Common myeloid progenitor, CD34-positive (primary cell): ENCODE data around the gene SURF2.
A peak's percentile ranks its signal among the peaks of the same experiment; 100 is the strongest.

Experiments used
- CTCF ChIA-PET: fragments of 350-600 bp; sonication (Branson Sonifier 250); formaldehyde crosslinking; loops from one replicate; lab custom pipeline; 2021; ENCODE audit warnings: antibody characterized with exemption; lab: Charles Lee
- POLR2A ChIA-PET: fragments of 350-600 bp; sonication (Branson Sonifier 250); formaldehyde crosslinking; loops from one replicate; lab custom pipeline; 2021; ENCODE audit warnings: antibody characterized with exemption; lab: Charles Lee
- DNase-seq, 3 donors: peaks; one replicate each; pipeline versions ENCODE4 v3.0.0 to v3.0.0-alpha.2; 2013
- H3K27ac ChIP-seq, 2 experiments: 1 replicate in 1 of 2; 2 replicates in 1 of 2; pipeline ENCODE4 v1.7.0; 2013; ENCODE audit warnings: inconsistent platforms in 2 of 2, low read length in 2 of 2, mild to moderate bottlenecking in 2 of 2, low read depth in 1 of 2, moderate library complexity in 1 of 2; ENCODE audit not compliant: severe bottlenecking in 2 of 2, insufficient read depth in 1 of 2, poor library complexity in 1 of 2
- H3K27me3 ChIP-seq, 5 experiments: replicated peaks in 2 of 5; 1 replicate in 3 of 5; 2 replicates in 2 of 5; pipeline versions ENCODE4 v1.6.1 to v1.7.0; 2013; ENCODE audit warnings: low read length in 4 of 5, mild to moderate bottlenecking in 2 of 5, moderate library complexity in 2 of 5, inconsistent platforms in 1 of 5; ENCODE audit not compliant: insufficient read depth in 5 of 5, control insufficient read depth in 4 of 5
- H3K36me3 ChIP-seq, 4 experiments: 1 replicate in 2 of 4; 2 replicates in 2 of 4; pipeline versions ENCODE4 v1.6.1 to v1.7.0; 2013; ENCODE audit warnings: low read length in 3 of 4, control low read depth in 1 of 4, mild to moderate bottlenecking in 1 of 4; ENCODE audit not compliant: control insufficient read depth in 4 of 4, insufficient read depth in 4 of 4
- H3K4me1 ChIP-seq, 4 experiments: 1 replicate in 3 of 4; 2 replicates in 1 of 4; pipeline versions ENCODE4 v1.6.1 to v1.7.1; 2013; ENCODE audit warnings: low read length in 3 of 4, mild to moderate bottlenecking in 3 of 4, control low read depth in 1 of 4, inconsistent platforms in 1 of 4, moderate library complexity in 1 of 4; ENCODE audit not compliant: control insufficient read depth in 4 of 4, insufficient read depth in 4 of 4; ENCODE audit errors: control extremely low read depth in 1 of 4
- H3K4me3 ChIP-seq, 7 experiments: 1 replicate in 4 of 7; 2 replicates in 3 of 7; pipeline versions ENCODE4 v1.5.1 to v1.7.0; 2013; ENCODE audit warnings: mild to moderate bottlenecking in 7 of 7, low read length in 6 of 7, moderate library complexity in 6 of 7, inconsistent platforms in 2 of 7, low read depth in 2 of 7, control low read depth in 1 of 7; ENCODE audit not compliant: insufficient read depth in 4 of 7, control insufficient read depth in 1 of 7; ENCODE audit errors: extremely low read depth in 1 of 7
- H3K9me3 ChIP-seq, 5 experiments: 1 replicate in 4 of 5; 2 replicates in 1 of 5; pipeline versions ENCODE4 v1.6.1 to v1.7.1; 2013; ENCODE audit warnings: low read length in 4 of 5, mild to moderate bottlenecking in 2 of 5, inconsistent platforms in 1 of 5, low read depth in 1 of 5, moderate library complexity in 1 of 5; ENCODE audit not compliant: control insufficient read depth in 4 of 5, insufficient read depth in 2 of 5; ENCODE audit errors: control extremely low read depth in 1 of 5
- WGBS: methylation state at CpG from one replicate; pipeline ENCODE4 v1.1.5; 2013; ENCODE audit not compliant: insufficient coverage; 5-methylcytosine and 5-hydroxymethylcytosine counted together

The SURF2 gene

GRCh38 chr9:133359399-133360175 lies 3.2 kb downstream of the SURF2 start:
- peaks cover 7 to 59% (median 45%) of the 10 kb centered on the region in 4 experiments for H3K36me3 ChIP-seq
- 89% methylated on average over 15 of the region's 20 CpGs for WGBS
- H3K27ac ChIP-seq: no peak overlapping the region
- H3K27me3 ChIP-seq: no peaks in the 10 kb centered on the region
- no peaks in the 10 kb centered on the region for H3K9me3 ChIP-seq
- no peak overlapping the region for H3K4me3 ChIP-seq
- POLR2A ChIA-PET: interaction anchor here (0.5 to 2.2 kb wide), 3 partner anchors 12 to 16 kb away, joined by 3 to 7 read pairs (median 7); partner anchors contain the start of genes MED22, RPL7A and SURF4
- CTCF ChIA-PET: interaction anchor here (0.7 to 7.2 kb wide), 10 partner anchors 8 to 182 kb away, joined by 3 to 75 read pairs (median 3); no protein-coding TSS in a partner anchor
- DNase-seq: peak; percentile 25 to 63 (median 58)
- peaks cover 3 to 22% (median 21%) of the 10 kb centered on the region in 4 experiments for H3K4me1 ChIP-seq

- Histone ChIP-seq H3K27ac (no peak overlapping the region), H3K27me3 (no peaks in the 10 kb centered on the region), H3K4me1 (peaks cover 0 to 13% (median 11%) of the 10 kb centered on the region in 4 experiments), H3K9me3 (no peaks in the 10 kb centered on the region), H3K4me3 (no peak overlapping the region), H3K36me3 (peaks cover 9 to 69% (median 53%) of the 10 kb centered on the region in 4 experiments)
- POLR2A ChIA-PET: interaction anchor here (1.8 to 2.2 kb wide), 2 partner anchors 11 to 13 kb away, joined by 7 read pairs; partner anchors contain the start of genes MED22 and RPL7A
- WGBS: 92% methylated on average over 21 of the region's 21 CpGs
- CTCF ChIA-PET: interaction anchor here (0.7 to 7.2 kb wide), 7 partner anchors 9 to 183 kb away, joined by 3 to 75 read pairs (median 3); no protein-coding TSS in a partner anchor
- no peak for DNase-seq
Measured at GRCh38 chr9:133360400-133361393, 4.3 kb downstream of the SURF2 start.

GRCh38 chr9:133361507-133362092 lies 5.2 kb downstream of the SURF2 start:
- Histone ChIP-seq H3K36me3 (peaks cover 14 to 78% (median 62%) of the 10 kb centered on the region in 4 experiments), H3K4me1 (peaks cover 0 to 9% (median 9%) of the 10 kb centered on the region in 4 experiments), H3K9me3 (no peaks in the 10 kb centered on the region), H3K4me3 (no peak overlapping the region), H3K27me3 (no peaks in the 10 kb centered on the region), H3K27ac (no peak overlapping the region)
- ChIA-PET CTCF (interaction anchor here (1.0 to 7.2 kb wide), 3 partner anchors 10 to 11 kb away, joined by 6 to 75 read pairs (median 16); no protein-coding TSS in a partner anchor), POLR2A (no interaction called here)
- WGBS: 98% methylated on average over 12 of the region's 13 CpGs
- DNase-seq: no peak

GRCh38 chr9:133362359-133363044 lies 6.2 kb downstream of the SURF2 start:
- Histone ChIP-seq H3K4me1 (peaks cover 0 to 2% (median under 1%) of the 10 kb centered on the region in 4 experiments), H3K27me3 (no peaks in the 10 kb centered on the region), H3K36me3 (peaks cover 18 to 86% (median 67%) of the 10 kb centered on the region in 4 experiments), H3K9me3 (no peaks in the 10 kb centered on the region), H3K27ac (no peak overlapping the region), H3K4me3 (no peak overlapping the region)
- ChIA-PET POLR2A (interaction anchor here (1.0 to 1.5 kb wide), 3 partner anchors 10 to 13 kb away, joined by 3 to 5 read pairs (median 3); partner anchors contain the start of genes STKLD1 and SURF4), CTCF (interaction anchor here (0.8 to 2.9 kb wide), 2 partner anchors 10 to 124 kb away, joined by 3 to 16 read pairs; no protein-coding TSS in a partner anchor)
- DNase-seq: no peak
- WGBS: 99% methylated on average over 14 of the region's 15 CpGs

- H3K9me3 ChIP-seq: no peaks in the 10 kb centered on the region
- H3K36me3 ChIP-seq: peaks cover 19 to 96% (median 62%) of the 10 kb centered on the region in 4 experiments
- no peaks in the 10 kb centered on the region for H3K27me3 ChIP-seq
- POLR2A ChIA-PET: interaction anchor here (1.3 kb wide), 1 partner anchor 8 kb away, joined by 4 read pairs; no protein-coding TSS in a partner anchor
- no peak overlapping the region for H3K27ac ChIP-seq
- CTCF ChIA-PET: interaction anchor here (1.0 to 1.9 kb wide), 5 partner anchors 9 to 121 kb away, joined by 3 to 7 read pairs (median 3); partner anchors contain the start of genes SURF1 and SURF2
- H3K4me1 ChIP-seq: peaks cover 0 to 13% (median 10%) of the 10 kb centered on the region in 4 experiments
- 98% methylated on average over 10 of the region's 11 CpGs for WGBS
- no peak for DNase-seq
- no peak overlapping the region for H3K4me3 ChIP-seq
Measured at GRCh38 chr9:133366435-133366834, 10.1 kb downstream of the SURF2 start.
